A549 (cell line): Measurements from ENCODE around the gene STXBP2.

ENCODE experiments used
- CHD4 ChIP-seq: fragments of 200-600 bp; sonication (generic); IDR thresholded peaks from 2 replicates; pipeline ENCODE4 v1.6.1; 2016; ENCODE audit warnings: antibody characterized with exemption, mild to moderate bottlenecking, borderline replicate concordance
- EP300 ChIP-seq, 2 experiments: fragments of >200 bp; sonication (Bioruptor Twin); formaldehyde crosslinking; IDR thresholded peaks; 2 replicates in 1 of 2; 3 replicates in 1 of 2; pipeline ENCODE4 v1.6.1; 2016 to 2017
- HDAC2 ChIP-seq: fragments of 200-600 bp; sonication (generic); IDR thresholded peaks from 2 replicates; pipeline ENCODE4 v1.6.1; 2016
- JUNB ChIP-seq: fragments of >200 bp; sonication (Bioruptor Twin); formaldehyde crosslinking; IDR thresholded peaks from 2 replicates; pipeline ENCODE4 v1.6.1; 2016
- PHF8 ChIP-seq: fragments of 200-600 bp; sonication (generic); IDR thresholded peaks from 2 replicates; pipeline ENCODE4 v1.6.1; 2016; ENCODE audit warnings: low read depth, mild to moderate bottlenecking, antibody characterized with exemption, moderate library complexity, borderline replicate concordance
- POLR2A ChIP-seq: IDR thresholded peaks from 2 replicates; pipeline ENCODE4 v1.6.1; 2012; ENCODE audit warnings: mild to moderate bottlenecking, low read length
- POLR2AphosphoS2 ChIP-seq: conservative IDR thresholded peaks from 2 replicates; pipeline ENCODE4 v1.6.1; 2012; ENCODE audit warnings: low read length, improper control_type of control experiment, inconsistent platforms
- RFX5 ChIP-seq: fragments of 450-650 bp; IDR thresholded peaks from 2 replicates; pipeline ENCODE4 v1.7.1; 2014; ENCODE audit warnings: antibody characterized with exemption, mild to moderate bottlenecking, moderate library complexity
- SREBF2 ChIP-seq: fragments of 450-650 bp; IDR thresholded peaks from 2 replicates; pipeline ENCODE4 v1.6.1; 2014; ENCODE audit warnings: mild to moderate bottlenecking, moderate library complexity
- ZC3H11A ChIP-seq: fragments of 450-650 bp; IDR thresholded peaks from 2 replicates; pipeline ENCODE4 v1.6.1; 2014; ENCODE audit warnings: antibody characterized with exemption, mild to moderate bottlenecking
- TF ChIP-seq, protein P1 (sequence below): fragments of >200 bp; sonication (Bioruptor Twin); formaldehyde crosslinking; IDR thresholded peaks from 3 replicates; pipeline ENCODE4 v1.5.1; 2016
- TF ChIP-seq, protein P2 (sequence below): IDR thresholded peaks from 2 replicates; pipeline ENCODE4 v1.6.1; 2012; ENCODE audit warnings: low read depth, borderline replicate concordance
- TF ChIP-seq, protein P3 (sequence below): fragments of 450-650 bp; IDR thresholded peaks from 2 replicates; pipeline ENCODE4 v1.6.1; 2014; ENCODE audit warnings: antibody characterized with exemption

DNA sequence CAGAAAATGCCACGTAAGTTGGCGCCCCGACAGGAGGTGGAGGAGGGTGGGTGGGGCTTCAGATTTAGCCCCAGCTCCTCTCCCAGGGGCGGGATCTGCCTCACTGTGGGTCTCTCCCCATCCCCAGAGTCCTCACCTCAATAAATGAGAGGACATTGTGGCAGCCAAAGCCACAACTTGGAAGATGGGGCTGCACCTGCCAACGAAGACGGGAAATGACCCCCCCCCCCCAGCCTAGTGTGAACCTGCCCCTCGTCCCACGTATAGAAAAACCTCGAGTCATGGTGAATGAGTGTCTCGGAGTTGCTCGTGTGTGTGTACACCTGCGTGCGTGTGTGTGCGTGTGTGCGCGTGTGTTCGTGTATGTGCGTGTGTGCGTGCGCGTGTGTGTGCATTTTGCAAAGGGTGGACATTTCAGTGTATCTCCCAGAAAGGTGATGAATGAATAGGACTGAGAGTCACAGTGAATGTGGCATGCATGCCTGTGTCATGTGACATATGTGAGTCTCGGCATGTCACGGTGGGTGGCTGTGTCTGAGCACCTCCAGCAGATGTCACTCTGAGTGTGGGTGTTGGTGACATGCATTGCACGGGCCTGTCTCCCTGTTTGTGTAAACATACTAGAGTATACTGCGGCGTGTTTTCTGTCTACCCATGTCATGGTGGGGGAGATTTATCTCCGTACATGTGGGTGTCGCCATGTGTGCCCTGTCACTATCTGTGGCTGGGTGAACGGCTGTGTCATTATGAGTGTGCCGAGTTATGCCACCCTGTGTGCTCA is 42.3 kb downstream of the STXBP2 start:
- TF ChIP-seq, protein P1, sequence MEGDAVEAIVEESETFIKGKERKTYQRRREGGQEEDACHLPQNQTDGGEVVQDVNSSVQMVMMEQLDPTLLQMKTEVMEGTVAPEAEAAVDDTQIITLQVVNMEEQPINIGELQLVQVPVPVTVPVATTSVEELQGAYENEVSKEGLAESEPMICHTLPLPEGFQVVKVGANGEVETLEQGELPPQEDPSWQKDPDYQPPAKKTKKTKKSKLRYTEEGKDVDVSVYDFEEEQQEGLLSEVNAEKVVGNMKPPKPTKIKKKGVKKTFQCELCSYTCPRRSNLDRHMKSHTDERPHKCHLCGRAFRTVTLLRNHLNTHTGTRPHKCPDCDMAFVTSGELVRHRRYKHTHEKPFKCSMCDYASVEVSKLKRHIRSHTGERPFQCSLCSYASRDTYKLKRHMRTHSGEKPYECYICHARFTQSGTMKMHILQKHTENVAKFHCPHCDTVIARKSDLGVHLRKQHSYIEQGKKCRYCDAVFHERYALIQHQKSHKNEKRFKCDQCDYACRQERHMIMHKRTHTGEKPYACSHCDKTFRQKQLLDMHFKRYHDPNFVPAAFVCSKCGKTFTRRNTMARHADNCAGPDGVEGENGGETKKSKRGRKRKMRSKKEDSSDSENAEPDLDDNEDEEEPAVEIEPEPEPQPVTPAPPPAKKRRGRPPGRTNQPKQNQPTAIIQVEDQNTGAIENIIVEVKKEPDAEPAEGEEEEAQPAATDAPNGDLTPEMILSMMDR, result no peak
- TF ChIP-seq, protein P2, sequence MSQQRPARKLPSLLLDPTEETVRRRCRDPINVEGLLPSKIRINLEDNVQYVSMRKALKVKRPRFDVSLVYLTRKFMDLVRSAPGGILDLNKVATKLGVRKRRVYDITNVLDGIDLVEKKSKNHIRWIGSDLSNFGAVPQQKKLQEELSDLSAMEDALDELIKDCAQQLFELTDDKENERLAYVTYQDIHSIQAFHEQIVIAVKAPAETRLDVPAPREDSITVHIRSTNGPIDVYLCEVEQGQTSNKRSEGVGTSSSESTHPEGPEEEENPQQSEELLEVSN, result no peak
- TF ChIP-seq POLR2A (no peak), JUNB (no peak), SREBF2 (no peak), PHF8 (no peak), ZC3H11A (no peak), RFX5 (no peak), EP300 (IDR thresholded peaks at IDR 0.05) (no peak), CHD4 (no peak), HDAC2 (no peak), POLR2AphosphoS2 (no peak)
- TF ChIP-seq, protein P3, sequence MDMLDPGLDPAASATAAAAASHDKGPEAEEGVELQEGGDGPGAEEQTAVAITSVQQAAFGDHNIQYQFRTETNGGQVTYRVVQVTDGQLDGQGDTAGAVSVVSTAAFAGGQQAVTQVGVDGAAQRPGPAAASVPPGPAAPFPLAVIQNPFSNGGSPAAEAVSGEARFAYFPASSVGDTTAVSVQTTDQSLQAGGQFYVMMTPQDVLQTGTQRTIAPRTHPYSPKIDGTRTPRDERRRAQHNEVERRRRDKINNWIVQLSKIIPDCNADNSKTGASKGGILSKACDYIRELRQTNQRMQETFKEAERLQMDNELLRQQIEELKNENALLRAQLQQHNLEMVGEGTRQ, result no peak
